Measurements from ENCODE around the gene CRYGA.
"Not testable (repeated sequence)": the region's sequence is repeated elsewhere in the genome, so short reads cannot be mapped to it uniquely, and the experiment has no call there.

Gene CRYGA

DNA sequence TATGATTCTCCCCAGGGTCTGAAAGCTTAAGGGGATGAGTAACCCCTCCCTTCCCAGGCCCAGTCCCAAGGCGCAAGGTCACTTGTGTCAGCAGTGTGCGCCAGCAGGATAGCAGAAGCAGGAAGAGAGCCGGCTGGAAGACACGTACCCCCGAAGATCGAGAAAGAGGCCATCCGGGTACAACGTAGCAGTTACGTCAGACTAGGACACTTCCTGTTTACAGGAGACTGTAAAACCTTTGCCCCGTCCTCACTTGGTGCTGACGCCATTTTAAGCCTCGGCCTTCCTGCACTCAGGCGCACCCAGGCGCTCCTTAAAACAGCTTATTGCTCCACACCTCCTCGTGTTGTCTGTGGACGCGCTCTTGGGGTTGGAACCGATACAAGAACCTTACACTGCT is 23.9 kb downstream of the CRYGA start:
- H3K4me3 ChIP-seq (replicated peaks in 1 of 2; ENCODE audit: low read depth in 2 of 2, low read length in 2 of 2): no peak overlapping the region
- TF ChIP-seq, protein P1, sequence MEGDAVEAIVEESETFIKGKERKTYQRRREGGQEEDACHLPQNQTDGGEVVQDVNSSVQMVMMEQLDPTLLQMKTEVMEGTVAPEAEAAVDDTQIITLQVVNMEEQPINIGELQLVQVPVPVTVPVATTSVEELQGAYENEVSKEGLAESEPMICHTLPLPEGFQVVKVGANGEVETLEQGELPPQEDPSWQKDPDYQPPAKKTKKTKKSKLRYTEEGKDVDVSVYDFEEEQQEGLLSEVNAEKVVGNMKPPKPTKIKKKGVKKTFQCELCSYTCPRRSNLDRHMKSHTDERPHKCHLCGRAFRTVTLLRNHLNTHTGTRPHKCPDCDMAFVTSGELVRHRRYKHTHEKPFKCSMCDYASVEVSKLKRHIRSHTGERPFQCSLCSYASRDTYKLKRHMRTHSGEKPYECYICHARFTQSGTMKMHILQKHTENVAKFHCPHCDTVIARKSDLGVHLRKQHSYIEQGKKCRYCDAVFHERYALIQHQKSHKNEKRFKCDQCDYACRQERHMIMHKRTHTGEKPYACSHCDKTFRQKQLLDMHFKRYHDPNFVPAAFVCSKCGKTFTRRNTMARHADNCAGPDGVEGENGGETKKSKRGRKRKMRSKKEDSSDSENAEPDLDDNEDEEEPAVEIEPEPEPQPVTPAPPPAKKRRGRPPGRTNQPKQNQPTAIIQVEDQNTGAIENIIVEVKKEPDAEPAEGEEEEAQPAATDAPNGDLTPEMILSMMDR (IDR thresholded peaks at IDR 0.05; ENCODE audit: low read depth, low read length): no peak
- DNase-seq (ENCODE audit: low read depth in 2 of 2): no peak

DNA sequence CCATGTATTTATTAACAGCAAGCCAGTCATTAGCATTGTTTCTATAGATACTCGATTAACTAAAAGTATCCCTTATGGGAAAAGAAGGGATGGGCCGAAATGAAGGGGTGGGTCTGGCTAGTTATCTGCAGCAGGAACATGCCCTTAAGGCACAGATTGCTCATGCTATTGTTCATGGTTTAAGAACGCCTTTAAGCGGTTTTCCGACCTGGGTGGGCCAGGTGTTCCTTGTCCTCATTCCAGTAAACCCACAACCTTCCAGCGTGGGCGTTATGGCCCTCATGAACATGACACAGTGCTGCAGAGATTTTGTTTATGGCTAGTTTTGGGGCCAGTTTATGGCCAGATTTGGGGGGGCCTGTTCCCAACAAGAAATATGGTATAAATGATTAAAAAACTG is 25.1 kb downstream of the CRYGA start:
- H3K4me3 ChIP-seq (replicated peaks in 1 of 2; ENCODE audit: low read depth in 2 of 2, low read length in 2 of 2); DNase-seq (ENCODE audit: low read depth in 2 of 2): not testable (repeated sequence)

DNA sequence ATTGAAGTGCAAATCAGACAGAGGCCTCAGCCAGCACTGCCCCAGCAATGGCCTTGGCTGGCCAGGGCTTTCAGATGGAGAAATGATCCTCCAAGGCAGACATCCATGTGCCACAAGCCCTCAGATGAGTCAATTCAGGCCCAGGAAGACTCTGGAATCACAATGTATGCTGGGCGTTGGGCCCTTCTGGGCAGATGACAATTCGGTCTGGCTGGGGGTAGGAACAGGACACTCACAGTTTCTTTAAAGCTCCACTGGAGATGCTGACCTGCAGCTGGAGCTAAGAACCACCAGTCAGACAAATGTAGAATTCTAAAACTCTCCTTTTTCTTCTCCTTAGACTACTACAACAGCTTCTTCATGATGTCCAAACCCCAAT is 26.7 kb downstream of the CRYGA start:
- TF ChIP-seq, protein P1 (IDR thresholded peaks at IDR 0.05; ENCODE audit: low read depth, low read length): no peak
- no peak for DNase-seq (ENCODE audit: low read depth in 2 of 2)
- no peak overlapping the region for H3K4me3 ChIP-seq (replicated peaks in 1 of 2; ENCODE audit: low read depth in 2 of 2, low read length in 2 of 2)

DNA sequence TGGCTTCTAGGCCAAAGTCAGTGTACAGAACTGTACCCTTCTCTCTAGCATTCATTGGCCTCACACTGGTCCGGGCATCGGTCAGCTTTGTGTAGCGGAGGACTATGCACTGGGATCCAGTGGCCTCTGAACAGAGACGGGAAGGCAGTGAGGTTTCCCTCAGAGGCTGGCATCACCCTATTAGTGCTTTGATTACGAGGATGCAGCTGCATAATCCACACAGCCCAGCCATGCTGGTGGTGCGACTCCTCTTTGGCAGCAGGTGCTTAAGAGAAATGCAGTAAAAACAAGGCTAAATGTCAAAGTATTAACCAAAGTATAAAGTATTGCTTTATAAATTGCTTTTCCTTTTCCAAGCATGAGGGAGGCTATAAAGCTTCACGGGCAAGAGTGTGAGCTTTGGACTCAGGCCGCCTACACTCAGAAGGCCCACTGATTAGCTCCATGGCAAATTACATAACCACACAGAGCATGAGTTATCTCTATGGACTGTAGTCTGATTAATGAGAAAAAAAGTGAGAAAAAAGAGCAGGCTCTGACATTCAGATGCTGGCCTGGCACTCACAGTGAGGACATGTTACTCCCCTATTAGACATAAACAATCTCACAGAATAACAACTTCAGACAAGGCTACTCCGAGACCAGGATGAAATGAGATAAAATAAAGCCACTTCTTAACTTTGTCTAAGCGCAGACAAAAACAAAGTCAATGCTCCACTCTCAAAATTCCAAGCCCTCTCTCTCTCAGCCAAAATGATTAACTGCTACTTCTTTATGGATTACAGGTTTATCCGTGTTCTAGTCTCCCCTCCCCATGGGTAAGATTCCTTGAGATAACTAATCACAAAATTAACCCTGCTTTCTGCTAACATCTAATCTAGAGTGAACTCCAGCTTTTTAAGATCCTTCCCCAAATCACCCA is 27.3 kb downstream of the CRYGA start:
- no peak for DNase-seq (ENCODE audit: low read depth in 2 of 2)
- TF ChIP-seq, protein P1 (IDR thresholded peaks at IDR 0.05; ENCODE audit: low read depth, low read length): no peak

DNA sequence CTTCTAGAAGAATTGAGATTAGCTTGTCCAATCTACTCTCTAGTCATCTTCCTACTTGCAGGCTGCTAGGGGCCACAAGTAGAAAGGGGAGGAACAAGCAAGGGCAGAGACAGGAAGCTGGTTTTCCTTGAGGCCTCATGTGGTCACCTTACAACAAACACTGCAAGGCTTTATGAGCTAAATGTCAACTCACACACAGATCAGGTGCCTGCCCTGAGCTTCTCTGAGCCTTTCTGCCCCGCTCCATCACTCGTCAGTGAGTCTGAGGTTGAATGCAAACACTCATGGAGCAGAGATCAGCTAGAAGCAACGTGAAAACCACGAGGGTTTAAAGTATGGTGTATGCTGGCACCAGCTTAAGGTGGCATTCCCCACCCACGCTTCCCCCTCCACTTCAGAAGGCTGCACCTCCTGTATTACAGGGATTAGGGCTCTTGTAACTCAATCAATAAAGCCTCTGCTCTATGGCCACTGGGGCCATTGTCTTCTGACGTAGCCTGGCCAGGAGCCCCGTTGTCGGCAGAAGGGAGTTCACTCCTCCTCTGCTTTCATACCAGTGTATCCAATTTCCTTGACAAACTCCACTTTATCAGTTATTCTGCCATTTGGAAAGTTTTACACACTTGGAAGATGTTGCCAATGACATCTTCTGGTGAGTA is 28.3 kb downstream of the CRYGA start:
- TF ChIP-seq, protein P1 (IDR thresholded peaks at IDR 0.05; ENCODE audit: low read depth, low read length): no peak
- DNase-seq (ENCODE audit: low read depth in 2 of 2): no peak
- H3K4me3 ChIP-seq (replicated peaks in 1 of 2; ENCODE audit: low read depth in 2 of 2, low read length in 2 of 2): no peak overlapping the region

More for the DNA sequence above, 27.3 kb downstream of the CRYGA start:
- H3K4me3 ChIP-seq (replicated peaks in 1 of 2; ENCODE audit: low read depth in 2 of 2, low read length in 2 of 2): no peak overlapping the region

DNA sequence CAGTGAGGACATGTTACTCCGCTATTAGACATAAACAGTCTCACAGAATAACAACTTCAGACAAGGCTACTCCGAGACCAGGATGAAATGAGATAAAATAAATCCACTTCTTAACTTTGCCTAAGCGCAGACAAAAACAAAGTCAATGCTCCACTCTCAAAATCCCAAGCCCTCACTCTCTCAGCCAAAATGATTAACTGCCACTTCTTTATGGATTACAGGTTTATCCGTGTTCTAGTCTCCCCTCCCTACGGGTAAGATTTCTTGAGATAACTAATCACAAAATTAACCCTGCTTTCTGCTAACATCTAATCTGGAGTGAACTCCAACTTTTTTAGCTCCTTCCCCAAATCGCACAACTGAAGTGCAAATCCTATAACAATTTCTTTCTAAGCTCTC is 32.7 kb downstream of the CRYGA start:
- no peak overlapping the region for H3K4me3 ChIP-seq (replicated peaks in 1 of 2; ENCODE audit: low read depth in 2 of 2, low read length in 2 of 2)
- TF ChIP-seq, protein P1 (IDR thresholded peaks at IDR 0.05; ENCODE audit: low read depth, low read length): no peak
- no peak for DNase-seq (ENCODE audit: low read depth in 2 of 2)

Measured in cardiac fibroblast (primary cell).